Measurements from ENCODE around the gene DNM3. TPM values are rescaled to one million over a fixed set of nuclear protein-coding genes. Genes with fewer than 3 reads are reported as not detected.

Gene DNM3
- total and polyA plus RNA-seq, 2 of the 8 experiments (the other 6 are each of a cell fraction or from before 2014, with no cell fraction given): 2.0 to 8.5 TPM

DNA sequence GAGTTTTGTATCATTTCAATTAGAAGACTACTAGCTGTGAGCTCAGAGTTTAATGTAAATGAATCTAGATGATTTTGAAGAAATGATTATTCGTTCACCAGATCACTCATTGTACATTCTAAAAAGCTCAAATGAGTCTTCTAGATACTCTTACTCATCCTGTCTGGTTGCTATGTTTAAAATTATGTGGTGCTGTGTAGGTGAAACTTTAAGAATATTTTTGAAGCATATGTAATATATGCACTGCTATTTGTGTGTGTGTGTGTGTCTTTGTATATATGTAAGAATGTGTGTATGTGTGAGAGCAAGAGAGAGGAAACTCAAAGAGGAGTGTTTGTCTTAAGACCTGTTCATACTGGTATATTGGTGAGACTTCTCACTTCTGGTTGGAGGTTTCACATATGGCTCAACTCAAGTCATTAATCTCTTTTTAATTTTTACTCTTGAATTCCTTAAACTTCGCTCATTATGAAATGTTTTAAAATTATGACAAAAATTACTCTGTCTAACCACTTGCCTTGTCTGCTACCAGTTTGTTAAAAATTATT lies 570.6 kb downstream of the DNM3 start:
- Histone ChIP-seq H4K20me1 (replicated peaks in 1 of 2; ENCODE audit: control insufficient read depth in 1 of 2, insufficient read depth in 2 of 2, low read length in 2 of 2) (no peaks in the 10 kb centered on the region), H2BK5ac (ENCODE audit: low read depth, low read length) (no peak overlapping the region), H2AK5ac (ENCODE audit: low read depth, low read length) (no peak overlapping the region), H3K4me3 (ENCODE audit: extremely low read depth in 1 of 4, insufficient read depth in 2 of 4, low read depth in 3 of 4, low read length in 4 of 4) (no peak overlapping the region), H3K27me3 (replicated peaks in 1 of 4; ENCODE audit: control insufficient read depth in 3 of 4, extremely low read depth in 1 of 4, insufficient read depth in 3 of 4, low read length in 3 of 4) (no peaks in the 10 kb centered on the region), H3K79me2 (ENCODE audit: control insufficient read depth in 1 of 2, insufficient read depth in 2 of 2, low read length in 2 of 2) (no peaks in the 10 kb centered on the region), H4K5ac (ENCODE audit: insufficient read length, low read depth, low read length) (no peak overlapping the region), H3K56ac (replicated peaks; ENCODE audit: insufficient read length, low read depth, low read length) (no peak overlapping the region), H3K4me2 (ENCODE audit: insufficient read depth in 1 of 2, low read depth in 2 of 2, low read length in 2 of 2) (no peak overlapping the region), H4K91ac (replicated peaks; ENCODE audit: insufficient read length, low read length) (no peak overlapping the region), H3K9ac (replicated peaks in 1 of 4; ENCODE audit: extremely low read depth in 1 of 4, low read depth in 3 of 4, low read length in 3 of 4) (no peak overlapping the region), H2BK120ac (replicated peaks; ENCODE audit: low read depth, low read length) (no peak overlapping the region), H3K23me2 (ENCODE audit: low read depth, low read length) (no peaks in the 10 kb centered on the region), H3K27ac (ENCODE audit: low read depth, low read length) (no peak overlapping the region), H3K23ac (ENCODE audit: insufficient read length) (no peak overlapping the region), H3K79me1 (ENCODE audit: low read depth, low read length) (no peaks in the 10 kb centered on the region), H2AFZ (ENCODE audit: low read length) (no peak overlapping the region), H3K9me3 (ENCODE audit: insufficient read depth in 2 of 2, low read depth in 1 of 2, low read length in 1 of 2) (no peaks in the 10 kb centered on the region), H2BK20ac (ENCODE audit: low read length) (no peak overlapping the region), H3K4ac (replicated peaks; ENCODE audit: insufficient read length, low read depth, low read length) (no peak overlapping the region), H2BK12ac (ENCODE audit: low read depth, low read length) (no peak overlapping the region), H3K4me1 (replicated peaks in 1 of 4; ENCODE audit: control insufficient read depth in 3 of 4, insufficient read depth in 4 of 4, low read length in 3 of 4) (no peaks in the 10 kb centered on the region), H3K36me3 (ENCODE audit: control insufficient read depth in 2 of 4, insufficient read depth in 4 of 4, low read length in 3 of 4) (no peaks in the 10 kb centered on the region), H4K8ac (ENCODE audit: extremely low read depth, insufficient read depth, low read length) (no peak overlapping the region), H3K14ac (ENCODE audit: insufficient read length) (no peak overlapping the region), H2BK15ac (ENCODE audit: low read length) (no peak overlapping the region), H3K18ac (ENCODE audit: extremely low read depth, low read length) (no peak overlapping the region)
- CTCF ChIA-PET (ENCODE audit: partially characterized antibody): interaction anchor here (0.7 to 1.4 kb wide), 6 partner anchors 10 to 101 kb away, joined by 3 to 4 read pairs (median 3); no protein-coding TSS in a partner anchor
- WGBS, 2 experiments (ENCODE audit: extremely low coverage in 1 of 2, insufficient coverage in 1 of 2, insufficient read length in 1 of 2, insufficient replicate concordance in 2 of 2, low coverage in 1 of 2, low lambda C conversion rate in 2 of 2, missing lambda C conversion rate in 1 of 2): 81% methylated on average over 2 of the region's 2 CpGs; no CpG with 5 or more reads in 1 of the 2 experiments
- POLR2A ChIA-PET (ENCODE audit: partially characterized antibody): interaction anchor here (0.6 kb wide), 1 partner anchor 114 kb away, joined by 3 read pairs; no protein-coding TSS in a partner anchor
- no peak for DNase-seq (ENCODE audit: low read depth in 1 of 2, low spot score in 2 of 2)
- no peak for FAIRE-seq
- TF ChIP-seq TAF1 (IDR thresholded peaks at IDR 0.05; ENCODE audit: low read depth, low read length) (no peak), KDM4A (IDR thresholded peaks at IDR 0.05; ENCODE audit: low read depth, low read length, severe bottlenecking) (no peak), CEBPB (IDR thresholded peaks at IDR 0.05; ENCODE audit: low read depth, low read length) (no peak), ASH2L (IDR thresholded peaks at IDR 0.05; ENCODE audit: low read length) (no peak), EGR1 (IDR thresholded peaks at IDR 0.05; ENCODE audit: borderline replicate concordance, low read depth, low read length) (no peak), E2F6 (IDR thresholded peaks at IDR 0.05) (no peak), TAF7 (optimal IDR thresholded peaks at IDR 0.05; ENCODE audit: borderline replicate concordance, low read depth, low read length) (no peak), BACH1 (IDR thresholded peaks at IDR 0.05; ENCODE audit: low read length) (no peak), JUN (IDR thresholded peaks at IDR 0.05; ENCODE audit: low read depth, low read length) (no peak), MAFK (IDR thresholded peaks at IDR 0.05; ENCODE audit: low read depth, low read length) (no peak)
- TF ChIP-seq, protein P1, sequence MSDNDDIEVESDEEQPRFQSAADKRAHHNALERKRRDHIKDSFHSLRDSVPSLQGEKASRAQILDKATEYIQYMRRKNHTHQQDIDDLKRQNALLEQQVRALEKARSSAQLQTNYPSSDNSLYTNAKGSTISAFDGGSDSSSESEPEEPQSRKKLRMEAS (IDR thresholded peaks at IDR 0.05): no peak

Measured in H1 (cell line).